22Rv1 (cell line): ENCODE results near the gene CD84.

Experiments
- CTCF ChIP-seq: fragments of 450-650 bp; IDR thresholded peaks from 2 replicates; pipeline ENCODE4 v1.5.1; 2017; ENCODE audit warnings: mild to moderate bottlenecking
- ZFX ChIP-seq: fragments of 450-650 bp; IDR thresholded peaks from 2 replicates; pipeline ENCODE4 v1.6.1; 2017; ENCODE audit warnings: antibody characterized with exemption, borderline replicate concordance

GRCh38 chr1:160612613-160613218, 33.4 kb upstream of the CD84 start:
- TF ChIP-seq CTCF (no peak), ZFX (no peak)
